ENCODE measurements around the gene RASL11B. TPM values are rescaled to one million over a fixed set of nuclear protein-coding genes. Genes with fewer than 3 reads are reported as not detected.

The RASL11B gene
- total RNA-seq, 1 experiment from 2014 or later: 30.0 TPM

- DNase-seq: no peak
- peaks cover 23 to 25% of the 10 kb centered on the region in 2 experiments for H3K4me1 Mint-ChIP-seq
These were observed 53.7 kb downstream of the RASL11B start for GRCh38 chr4:52915730-52916300.

More at GRCh38 chr4:52915730-52916300, 53.7 kb downstream of the RASL11B start:
- Histone ChIP-seq H3K4me2 (ENCODE audit: insufficient read depth, insufficient read length, low read length) (no peak overlapping the region), H3K23me2 (ENCODE audit: insufficient read length, low read depth, low read length, poor library complexity, severe bottlenecking) (no peaks in the 10 kb centered on the region), H3T11ph (ENCODE audit: low read length) (no peak overlapping the region), H2BK5ac (ENCODE audit: insufficient read length, low read length) (no peak overlapping the region), H2BK120ac (ENCODE audit: low read depth, low read length, poor library complexity, severe bottlenecking) (no peak overlapping the region), H3K4me1 (ENCODE audit: insufficient read depth, low read length) (no peaks in the 10 kb centered on the region; the same call in 1 of the 2 replicates), H3K79me2 (ENCODE audit: insufficient read depth, low read length) (no peaks in the 10 kb centered on the region), H2BK20ac (ENCODE audit: low read depth, low read length, poor library complexity, severe bottlenecking) (no peak overlapping the region), H2BK15ac (ENCODE audit: low read depth, low read length) (no peak overlapping the region), H3K56ac (ENCODE audit: insufficient read length, low read depth, low read length) (no peak overlapping the region), H3K23ac (ENCODE audit: insufficient read length, low read depth, low read length) (no peak overlapping the region), H3K27me3 (ENCODE audit: insufficient read depth, low read length) (no peaks in the 10 kb centered on the region), H3K27ac (ENCODE audit: insufficient read length, low read depth, low read length) (no peak overlapping the region), H3K79me1 (ENCODE audit: insufficient read depth, low read depth, low read length, poor library complexity, severe bottlenecking) (no peaks in the 10 kb centered on the region), H4K5ac (ENCODE audit: insufficient read length, low read depth, low read length) (no peak overlapping the region), H4K20me1 (ENCODE audit: control insufficient read depth, insufficient read depth, insufficient read length) (no peaks in the 10 kb centered on the region), H2AFZ (ENCODE audit: low read length) (no peak overlapping the region), H3K18ac (ENCODE audit: insufficient read length, low read depth, low read length) (no peak overlapping the region), H3K9ac (ENCODE audit: extremely low read depth, insufficient read length, low read length) (no peak overlapping the region), H3K14ac (ENCODE audit: insufficient read depth, low read length) (no peak overlapping the region), H2AK5ac (ENCODE audit: insufficient read length, low read length) (no peak overlapping the region), H4K8ac (replicated peaks; ENCODE audit: insufficient read length, low read depth, low read length) (no peak overlapping the region), H2BK12ac (ENCODE audit: insufficient read length, low read depth, low read length) (no peak overlapping the region), H3K9me3 (ENCODE audit: control insufficient read depth, low read depth, low read length) (no peaks in the 10 kb centered on the region), H4K91ac (ENCODE audit: insufficient read length, low read depth, low read length) (no peak overlapping the region), H3K4ac (ENCODE audit: low read depth, low read length) (no peak overlapping the region)
- no peaks in the 10 kb centered on the region; a peak in 1 of 5 replicates for H3K9me3 Mint-ChIP-seq
- TF ChIP-seq, protein P1, sequence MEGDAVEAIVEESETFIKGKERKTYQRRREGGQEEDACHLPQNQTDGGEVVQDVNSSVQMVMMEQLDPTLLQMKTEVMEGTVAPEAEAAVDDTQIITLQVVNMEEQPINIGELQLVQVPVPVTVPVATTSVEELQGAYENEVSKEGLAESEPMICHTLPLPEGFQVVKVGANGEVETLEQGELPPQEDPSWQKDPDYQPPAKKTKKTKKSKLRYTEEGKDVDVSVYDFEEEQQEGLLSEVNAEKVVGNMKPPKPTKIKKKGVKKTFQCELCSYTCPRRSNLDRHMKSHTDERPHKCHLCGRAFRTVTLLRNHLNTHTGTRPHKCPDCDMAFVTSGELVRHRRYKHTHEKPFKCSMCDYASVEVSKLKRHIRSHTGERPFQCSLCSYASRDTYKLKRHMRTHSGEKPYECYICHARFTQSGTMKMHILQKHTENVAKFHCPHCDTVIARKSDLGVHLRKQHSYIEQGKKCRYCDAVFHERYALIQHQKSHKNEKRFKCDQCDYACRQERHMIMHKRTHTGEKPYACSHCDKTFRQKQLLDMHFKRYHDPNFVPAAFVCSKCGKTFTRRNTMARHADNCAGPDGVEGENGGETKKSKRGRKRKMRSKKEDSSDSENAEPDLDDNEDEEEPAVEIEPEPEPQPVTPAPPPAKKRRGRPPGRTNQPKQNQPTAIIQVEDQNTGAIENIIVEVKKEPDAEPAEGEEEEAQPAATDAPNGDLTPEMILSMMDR (conservative IDR thresholded peaks at IDR 0.05): 0 out of 3 replicates have a peak, but pooled peaks have one; percentile 21
- no peak overlapping the region for H3K4me3 Mint-ChIP-seq
- no peaks in the 10 kb centered on the region for H3K27me3 Mint-ChIP-seq (ENCODE audit: low read depth)
- H3K36me3 Mint-ChIP-seq (ENCODE audit: insufficient read depth in 1 of 3, low read depth in 3 of 3): peaks cover 0 to under 1% (median 0%) of the 10 kb centered on the region in 3 experiments; a peak in 2 of 7 replicates
- no peak overlapping the region; a peak in 1 of 7 replicates for H3K27ac Mint-ChIP-seq
- whole genome bisulfite sequencing (ENCODE audit: extremely low coverage, insufficient read length, low lambda C conversion rate): no CpG with 5 or more reads among the region's 6 CpGs

Other genes starting within 250 kb of the RASL11B start
- gene USP46, start 203.0 kb upstream of the RASL11B start, total RNA-seq (2021): 53.6 and 59.8 TPM in 2 replicates
- 14.4 and 15.5 TPM in 2 replicates for gene ERVMER34-1, start 110.9 kb upstream of the RASL11B start, total RNA-seq (2021)

Measured in H9 (cell line).